ENCODE data around the gene CFAP97D1.

CFAP97D1 gene

GRCh38 chr17:43832976-43833829, 53.0 kb downstream of the CFAP97D1 start, which contains the start of gene MPP3:
Gene MPP3 (minus strand): TSS chr17:43833146. CDS start chr17:43831906, 1,240 bp downstream.
- Histone ChIP-seq H3K4me2 (peak within 1 kb of the TSS; percentile 72), H3K36me3 (ENCODE audit: insufficient read depth) (no peaks in the 10 kb centered on the region), H3K27ac (no peak within 1 kb of the TSS), H3K27me3 (ENCODE audit: insufficient read depth, low read depth) (peaks cover 3% of the 10 kb centered on the region; the same call in 1 of the 2 replicates), H3K4me3 (IDR thresholded peaks at IDR 0.05; ENCODE audit: insufficient read depth, low read depth, low read length) (peak within 1 kb of the TSS; percentile 39), H3K4me1 (ENCODE audit: low read depth, poor library complexity, severe bottlenecking) (peaks cover 11% of the 10 kb centered on the region), H4K20me1 (ENCODE audit: insufficient read depth) (no peaks in the 10 kb centered on the region), H2AFZ (ENCODE audit: low read depth) (peak within 1 kb of the TSS; percentile 70), H3K9ac (peak within 1 kb of the TSS; percentile 56), H3K79me2 (ENCODE audit: insufficient read depth, low read depth) (no peaks in the 10 kb centered on the region)
- TF ChIP-seq CTCF (conservative IDR thresholded peaks at IDR 0.05; ENCODE audit: low read depth, low read length) = no peak

GRCh38 chr17:43834106-43834505, 53.9 kb downstream of the CFAP97D1 start:
- no peak overlapping the region for H3K27ac ChIP-seq
- H3K79me2 ChIP-seq (ENCODE audit: insufficient read depth, low read depth) = no peaks in the 10 kb centered on the region
- no peak overlapping the region for H2AFZ ChIP-seq (ENCODE audit: low read depth)
- TF ChIP-seq CTCF (conservative IDR thresholded peaks at IDR 0.05; ENCODE audit: low read depth, low read length) = no peak
- H3K36me3 ChIP-seq (ENCODE audit: insufficient read depth) = no peaks in the 10 kb centered on the region
- peaks cover 5% of the 10 kb centered on the region; the same call in 1 of the 2 replicates for H3K27me3 ChIP-seq (ENCODE audit: insufficient read depth, low read depth)
- no peaks in the 10 kb centered on the region for H4K20me1 ChIP-seq (ENCODE audit: insufficient read depth)
- no peak overlapping the region; the same call in 1 of the 2 replicates for H3K4me2 ChIP-seq
- no peak overlapping the region for H3K9ac ChIP-seq
- peaks cover 11% of the 10 kb centered on the region for H3K4me1 ChIP-seq (ENCODE audit: low read depth, poor library complexity, severe bottlenecking)
- H3K4me3 ChIP-seq (IDR thresholded peaks at IDR 0.05; ENCODE audit: insufficient read depth, low read depth, low read length) = no peak overlapping the region
